Thyroid gland (tissue), 4 donors: ENCODE measurements around the gene LEPR.

ENCODE experiments used
- POLR2A ChIP-seq, 2 donors: fragments of 450-650 bp; IDR thresholded peaks; one replicate each; pipeline ENCODE4 v1.6.1; 2017; ENCODE audit warnings: antibody characterized with exemption in 2 of 2, mild to moderate bottlenecking in 2 of 2, moderate library complexity in 1 of 2
- TF ChIP-seq, protein P1 (sequence below), 6 experiments: fragments of 200-600 bp in 3 of 6; fragments of 450-650 bp in 3 of 6; sonication (generic) in 3 of 6; IDR thresholded peaks; one replicate each; pipeline ENCODE4 v1.5.1; 2016 to 2019; ENCODE audit warnings: antibody characterized with exemption in 6 of 6, mild to moderate bottlenecking in 2 of 6, inconsistent platforms in 1 of 6, moderate library complexity in 1 of 6

DNA sequence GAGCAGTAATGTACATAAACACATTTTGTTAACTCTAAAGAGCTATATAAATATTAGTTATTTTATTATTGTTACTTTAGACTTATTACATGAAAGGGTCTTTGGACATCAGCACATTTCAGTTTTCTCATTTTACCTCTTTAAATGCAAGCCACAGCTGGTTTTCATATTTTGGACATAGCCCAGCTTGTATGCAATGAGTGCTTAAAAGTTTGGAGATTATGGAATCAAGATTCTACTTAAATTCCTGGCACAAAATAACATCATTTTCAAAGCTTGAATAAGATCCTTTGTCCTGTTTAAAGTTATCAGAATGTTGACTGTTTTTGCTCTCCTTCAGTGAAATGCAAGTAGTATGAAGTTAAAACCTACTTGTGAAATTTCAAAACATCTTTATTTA lies 15.5 kb upstream of the LEPR start:
- TF ChIP-seq, protein P1, sequence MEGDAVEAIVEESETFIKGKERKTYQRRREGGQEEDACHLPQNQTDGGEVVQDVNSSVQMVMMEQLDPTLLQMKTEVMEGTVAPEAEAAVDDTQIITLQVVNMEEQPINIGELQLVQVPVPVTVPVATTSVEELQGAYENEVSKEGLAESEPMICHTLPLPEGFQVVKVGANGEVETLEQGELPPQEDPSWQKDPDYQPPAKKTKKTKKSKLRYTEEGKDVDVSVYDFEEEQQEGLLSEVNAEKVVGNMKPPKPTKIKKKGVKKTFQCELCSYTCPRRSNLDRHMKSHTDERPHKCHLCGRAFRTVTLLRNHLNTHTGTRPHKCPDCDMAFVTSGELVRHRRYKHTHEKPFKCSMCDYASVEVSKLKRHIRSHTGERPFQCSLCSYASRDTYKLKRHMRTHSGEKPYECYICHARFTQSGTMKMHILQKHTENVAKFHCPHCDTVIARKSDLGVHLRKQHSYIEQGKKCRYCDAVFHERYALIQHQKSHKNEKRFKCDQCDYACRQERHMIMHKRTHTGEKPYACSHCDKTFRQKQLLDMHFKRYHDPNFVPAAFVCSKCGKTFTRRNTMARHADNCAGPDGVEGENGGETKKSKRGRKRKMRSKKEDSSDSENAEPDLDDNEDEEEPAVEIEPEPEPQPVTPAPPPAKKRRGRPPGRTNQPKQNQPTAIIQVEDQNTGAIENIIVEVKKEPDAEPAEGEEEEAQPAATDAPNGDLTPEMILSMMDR (IDR thresholded peaks at IDR 0.05) = no peak
- TF ChIP-seq POLR2A (IDR thresholded peaks at IDR 0.05) = no peak
